Measurements from ENCODE around the gene IL1RAPL1.

GRCh38 chrX:28922106-28922505 is 334.9 kb downstream of the IL1RAPL1 start:
- TF ChIP-seq MXI1 (IDR thresholded peaks at IDR 0.05; ENCODE audit: low read depth, low read length) (no peak), POLR2A (conservative IDR thresholded peaks at IDR 0.05) (no peak), CTCF (IDR thresholded peaks at IDR 0.05 in 2 of 3, conservative IDR thresholded peaks at IDR 0.05 in 1 of 3; ENCODE audit: insufficient read depth in 2 of 3, low read depth in 1 of 3, low read length in 3 of 3) (no peak), ADNP (tag; IDR thresholded peaks at IDR 0.05) (no peak), E2F4 (CRISPR knock-in tag; IDR thresholded peaks at IDR 0.05; ENCODE audit: low read depth) (no peak), ZNF445 (CRISPR knock-in tag; IDR thresholded peaks at IDR 0.05; ENCODE audit: low read depth) (no peak), E2F8 (IDR thresholded peaks at IDR 0.05; ENCODE audit: low read depth, partially characterized antibody) (no peak)

Data from K562 (cell line).